Nephron (organoid): ENCODE measurements around the gene KANSL1.
A peak's percentile ranks its signal among the peaks of the same experiment; 100 is the strongest.

ENCODE experiments used
- H3K27ac Mint-ChIP-seq, 3 experiments: 2 replicates each; pipeline ENCODE4 v1.8.0; 2020; ENCODE audit warnings: mixed read lengths in 3 of 3, mild to moderate bottlenecking in 2 of 3, moderate library complexity in 1 of 3
- H3K27me3 Mint-ChIP-seq: 2 replicates; pipeline ENCODE4 v1.8.0; 2021; ENCODE audit warnings: low read depth, mild to moderate bottlenecking, moderate library complexity, mixed read lengths
- H3K36me3 Mint-ChIP-seq: 2 replicates; pipeline ENCODE4 v1.8.0; 2020; ENCODE audit warnings: low read depth, mixed read lengths
- H3K4me1 Mint-ChIP-seq: 2 replicates; pipeline ENCODE4 v1.8.0; 2020; ENCODE audit warnings: mixed read lengths
- H3K4me3 Mint-ChIP-seq, 3 experiments: 2 replicates each; pipeline ENCODE4 v1.8.0; 2020; ENCODE audit warnings: mild to moderate bottlenecking in 3 of 3, mixed read lengths in 3 of 3, moderate library complexity in 2 of 3
- H3K9me3 Mint-ChIP-seq: 2 replicates; pipeline ENCODE4 v1.8.0; 2020; ENCODE audit warnings: mixed read lengths
- TF ChIP-seq, protein P1 (sequence below), 3 experiments: fragments of 200-600 bp; sonication (generic); IDR thresholded peaks; one replicate each; pipeline ENCODE4 v1.5.0; 2021; ENCODE audit warnings: antibody characterized with exemption in 3 of 3; ENCODE audit not compliant: unreplicated experiment in 3 of 3

The KANSL1 gene

DNA sequence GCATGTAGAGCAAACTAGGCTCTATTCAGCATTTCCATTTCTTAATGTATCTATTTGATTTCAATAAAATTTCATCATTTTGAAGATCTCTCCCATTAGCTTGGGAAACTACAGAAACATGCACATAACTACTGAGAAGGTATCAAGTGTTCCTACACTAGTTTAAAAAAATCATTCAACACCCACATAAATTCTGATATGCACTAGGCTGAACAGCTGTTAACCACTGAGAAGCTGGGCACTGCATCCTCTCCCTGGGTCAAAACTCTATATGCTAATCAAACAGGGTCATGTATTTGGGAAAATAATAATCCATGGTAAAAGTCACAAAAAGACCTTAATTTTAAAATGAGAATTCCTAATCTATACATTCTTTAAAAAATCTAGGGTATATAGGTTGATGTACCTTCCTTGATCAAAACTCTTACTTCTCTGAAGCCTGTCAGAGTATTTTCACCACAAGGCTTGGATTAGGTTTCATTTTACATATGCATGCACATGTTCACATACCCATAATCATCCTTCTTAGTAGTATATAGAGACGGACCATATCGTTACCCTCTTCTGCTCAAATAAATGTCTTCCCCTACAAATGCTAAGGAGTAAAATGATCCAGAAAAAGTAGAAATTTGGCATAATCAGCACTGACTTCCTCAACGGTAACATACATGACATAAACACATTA is 57.2 kb downstream of the KANSL1 start:
- no peak overlapping the region for H3K4me3 Mint-ChIP-seq
- peaks cover 50% of the 10 kb centered on the region for H3K4me1 Mint-ChIP-seq
- H3K36me3 Mint-ChIP-seq = peaks cover 37% of the 10 kb centered on the region
- H3K27ac Mint-ChIP-seq = peak overlapping the region in 1 of 3 experiments; percentile 26
- H3K27me3 Mint-ChIP-seq = no peaks in the 10 kb centered on the region
- no peaks in the 10 kb centered on the region for H3K9me3 Mint-ChIP-seq
- TF ChIP-seq, protein P1, sequence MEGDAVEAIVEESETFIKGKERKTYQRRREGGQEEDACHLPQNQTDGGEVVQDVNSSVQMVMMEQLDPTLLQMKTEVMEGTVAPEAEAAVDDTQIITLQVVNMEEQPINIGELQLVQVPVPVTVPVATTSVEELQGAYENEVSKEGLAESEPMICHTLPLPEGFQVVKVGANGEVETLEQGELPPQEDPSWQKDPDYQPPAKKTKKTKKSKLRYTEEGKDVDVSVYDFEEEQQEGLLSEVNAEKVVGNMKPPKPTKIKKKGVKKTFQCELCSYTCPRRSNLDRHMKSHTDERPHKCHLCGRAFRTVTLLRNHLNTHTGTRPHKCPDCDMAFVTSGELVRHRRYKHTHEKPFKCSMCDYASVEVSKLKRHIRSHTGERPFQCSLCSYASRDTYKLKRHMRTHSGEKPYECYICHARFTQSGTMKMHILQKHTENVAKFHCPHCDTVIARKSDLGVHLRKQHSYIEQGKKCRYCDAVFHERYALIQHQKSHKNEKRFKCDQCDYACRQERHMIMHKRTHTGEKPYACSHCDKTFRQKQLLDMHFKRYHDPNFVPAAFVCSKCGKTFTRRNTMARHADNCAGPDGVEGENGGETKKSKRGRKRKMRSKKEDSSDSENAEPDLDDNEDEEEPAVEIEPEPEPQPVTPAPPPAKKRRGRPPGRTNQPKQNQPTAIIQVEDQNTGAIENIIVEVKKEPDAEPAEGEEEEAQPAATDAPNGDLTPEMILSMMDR (IDR thresholded peaks at IDR 0.05; ENCODE audit: unreplicated experiment in 3 of 3) = no peak

DNA sequence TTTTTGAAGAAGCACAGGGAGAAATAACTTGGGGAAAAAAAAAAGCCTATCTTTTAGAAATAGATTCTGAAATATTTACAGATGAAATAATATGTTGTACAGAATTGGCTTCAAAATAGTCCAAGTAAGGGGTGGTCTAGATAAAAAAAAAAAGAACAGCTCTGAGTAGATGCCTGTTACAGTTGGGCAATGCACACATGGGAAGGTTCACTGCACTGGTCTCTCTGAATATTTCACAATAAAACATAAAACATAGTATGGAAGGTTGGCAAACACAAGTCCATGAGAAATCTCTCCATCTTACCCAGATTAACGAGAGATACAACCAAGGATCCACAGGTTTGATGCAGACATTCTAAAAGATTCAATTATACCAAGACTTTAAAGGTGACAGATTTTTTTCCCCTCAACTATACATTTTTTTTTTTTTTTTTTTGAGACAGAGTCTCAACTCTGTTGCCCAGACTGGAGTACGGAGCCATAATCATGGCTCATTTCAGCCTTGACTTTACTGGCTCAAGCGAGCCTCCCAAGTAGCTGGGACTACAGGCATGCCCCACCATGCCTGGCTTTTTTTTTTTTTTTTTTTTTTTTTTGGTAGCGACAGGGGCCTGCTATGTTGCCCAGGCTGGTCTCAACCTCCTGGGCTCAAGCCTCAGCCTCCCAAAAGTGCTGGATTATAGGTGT is 58.0 kb downstream of the KANSL1 start:
- TF ChIP-seq, protein P1 (IDR thresholded peaks at IDR 0.05; ENCODE audit: unreplicated experiment in 3 of 3) = no peak
- H3K4me3 Mint-ChIP-seq = no peak overlapping the region

DNA sequence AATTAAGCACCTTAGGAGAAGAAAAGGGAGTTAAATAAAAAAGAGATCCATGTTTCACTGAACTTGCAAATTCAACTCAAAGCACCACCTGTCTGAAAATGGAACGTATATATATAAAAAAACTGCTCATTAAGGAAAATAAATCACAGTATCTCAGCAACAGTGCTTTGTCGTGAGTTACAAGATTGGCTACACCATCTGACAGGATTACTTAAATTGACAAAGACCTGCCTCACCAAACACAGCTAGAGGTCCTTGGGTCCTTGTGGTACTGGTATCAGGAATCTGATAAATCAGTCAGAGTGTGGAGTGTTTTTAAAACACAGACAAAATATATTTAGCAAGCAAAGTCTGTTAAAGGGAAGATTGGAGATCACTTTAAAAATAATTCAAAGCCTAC is 63.9 kb downstream of the KANSL1 start:
- TF ChIP-seq, protein P1 (IDR thresholded peaks at IDR 0.05; ENCODE audit: unreplicated experiment in 3 of 3) = no peak
- Mint-ChIP-seq H3K27ac (peak overlapping the region in 1 of 3 experiments; percentile 6), H3K4me3 (no peak overlapping the region), H3K27me3 (no peaks in the 10 kb centered on the region), H3K9me3 (no peaks in the 10 kb centered on the region), H3K4me1 (peaks cover 54% of the 10 kb centered on the region), H3K36me3 (peaks cover 20% of the 10 kb centered on the region)

More for the DNA sequence above, 58.0 kb downstream of the KANSL1 start:
- Mint-ChIP-seq H3K9me3 (no peaks in the 10 kb centered on the region), H3K27me3 (no peaks in the 10 kb centered on the region), H3K4me1 (peaks cover 58% of the 10 kb centered on the region), H3K27ac (no peak overlapping the region), H3K36me3 (peaks cover 32% of the 10 kb centered on the region)

DNA sequence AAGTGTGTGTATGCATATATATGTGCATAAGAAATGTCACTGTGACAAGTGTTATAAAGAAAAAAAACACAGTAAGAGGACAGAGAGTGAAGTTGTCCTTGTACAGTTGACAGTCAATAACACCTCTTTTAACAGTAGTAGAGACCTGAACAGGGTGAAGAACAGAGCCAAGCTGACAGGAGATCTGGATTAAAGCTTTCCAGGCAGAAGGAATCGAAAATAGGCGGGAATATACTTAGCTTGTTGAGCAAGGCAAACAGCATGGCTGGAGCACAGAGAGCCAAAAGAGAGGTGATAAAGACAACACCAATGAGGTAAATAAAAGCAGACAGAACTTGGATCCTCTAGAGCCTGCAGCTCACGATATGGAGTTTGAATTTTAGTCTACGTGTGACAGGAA is 64.8 kb downstream of the KANSL1 start:
- TF ChIP-seq, protein P1 (IDR thresholded peaks at IDR 0.05; ENCODE audit: unreplicated experiment in 3 of 3) = no peak
- H3K4me3 Mint-ChIP-seq = no peak overlapping the region
- H3K27ac Mint-ChIP-seq = peak overlapping the region in 2 of 3 experiments; percentile 6 to 13
- no peaks in the 10 kb centered on the region for H3K27me3 Mint-ChIP-seq
- H3K36me3 Mint-ChIP-seq = peaks cover 14% of the 10 kb centered on the region
- peaks cover 48% of the 10 kb centered on the region for H3K4me1 Mint-ChIP-seq
- no peaks in the 10 kb centered on the region for H3K9me3 Mint-ChIP-seq

DNA sequence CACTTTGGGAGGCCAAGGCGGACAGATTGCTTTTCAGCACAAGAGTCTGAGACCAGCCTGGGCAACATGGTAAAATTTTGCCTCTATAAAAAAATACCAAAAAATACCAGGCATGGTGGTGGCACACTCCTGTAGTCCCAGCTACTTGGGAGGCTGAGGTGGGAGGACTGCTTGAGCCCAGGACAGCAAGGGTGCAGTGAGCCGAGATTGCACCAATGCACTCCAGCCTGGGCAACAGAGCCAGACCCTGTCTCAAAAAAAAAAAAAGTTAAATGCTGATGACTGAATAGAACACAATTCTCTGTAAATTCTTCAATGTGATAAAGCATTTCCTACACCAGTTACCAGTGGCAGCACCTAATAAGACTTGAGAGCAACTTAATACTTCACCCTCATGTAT is 65.7 kb downstream of the KANSL1 start:
- TF ChIP-seq, protein P1 (IDR thresholded peaks at IDR 0.05; ENCODE audit: unreplicated experiment in 3 of 3) = no peak
- Mint-ChIP-seq H3K4me1 (peaks cover 52% of the 10 kb centered on the region), H3K27me3 (no peaks in the 10 kb centered on the region), H3K27ac (no peak overlapping the region), H3K36me3 (peaks cover 7% of the 10 kb centered on the region), H3K9me3 (no peaks in the 10 kb centered on the region), H3K4me3 (no peak overlapping the region)
